Neural progenitor cell (in vitro differentiated cells): Measurements from ENCODE around the gene UBAP1L.

ENCODE experiments used
- EZH2 ChIP-seq: fragments of 200-600 bp; sonication (generic); IDR thresholded peaks from 2 replicates; pipeline ENCODE4 v1.6.1; 2017; ENCODE audit warnings: antibody characterized with exemption, mild to moderate bottlenecking, moderate library complexity
- EZH2phosphoT487 ChIP-seq: fragments of 200-600 bp; sonication (generic); IDR thresholded peaks from 2 replicates; pipeline ENCODE4 v1.6.1; 2017; ENCODE audit warnings: antibody characterized with exemption
- TF ChIP-seq, protein P1 (sequence below): fragments of 200-600 bp; sonication (generic); IDR thresholded peaks from 2 replicates; pipeline ENCODE4 v1.5.1; 2017; ENCODE audit warnings: antibody characterized with exemption, mild to moderate bottlenecking

DNA sequence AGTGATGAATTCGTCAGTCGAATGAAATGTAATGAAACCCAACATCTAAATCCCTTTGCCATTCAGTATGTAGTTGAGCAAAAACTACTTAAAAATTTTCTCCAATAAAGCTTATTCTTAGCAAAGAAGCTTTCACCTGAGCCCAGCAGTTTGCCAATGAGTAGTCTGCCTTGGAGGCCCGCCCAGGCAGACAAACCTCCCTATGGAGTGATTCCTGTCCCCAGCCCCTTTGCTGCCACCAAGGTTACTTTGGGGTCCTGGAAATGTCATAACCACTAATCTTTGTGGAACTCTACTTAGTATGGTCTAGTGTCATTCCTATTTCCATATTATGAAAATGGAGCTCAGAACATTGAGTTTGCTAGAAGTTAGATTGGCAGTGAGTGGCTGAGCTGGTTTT lies 12.1 kb downstream of the UBAP1L start:
- TF ChIP-seq, protein P1, sequence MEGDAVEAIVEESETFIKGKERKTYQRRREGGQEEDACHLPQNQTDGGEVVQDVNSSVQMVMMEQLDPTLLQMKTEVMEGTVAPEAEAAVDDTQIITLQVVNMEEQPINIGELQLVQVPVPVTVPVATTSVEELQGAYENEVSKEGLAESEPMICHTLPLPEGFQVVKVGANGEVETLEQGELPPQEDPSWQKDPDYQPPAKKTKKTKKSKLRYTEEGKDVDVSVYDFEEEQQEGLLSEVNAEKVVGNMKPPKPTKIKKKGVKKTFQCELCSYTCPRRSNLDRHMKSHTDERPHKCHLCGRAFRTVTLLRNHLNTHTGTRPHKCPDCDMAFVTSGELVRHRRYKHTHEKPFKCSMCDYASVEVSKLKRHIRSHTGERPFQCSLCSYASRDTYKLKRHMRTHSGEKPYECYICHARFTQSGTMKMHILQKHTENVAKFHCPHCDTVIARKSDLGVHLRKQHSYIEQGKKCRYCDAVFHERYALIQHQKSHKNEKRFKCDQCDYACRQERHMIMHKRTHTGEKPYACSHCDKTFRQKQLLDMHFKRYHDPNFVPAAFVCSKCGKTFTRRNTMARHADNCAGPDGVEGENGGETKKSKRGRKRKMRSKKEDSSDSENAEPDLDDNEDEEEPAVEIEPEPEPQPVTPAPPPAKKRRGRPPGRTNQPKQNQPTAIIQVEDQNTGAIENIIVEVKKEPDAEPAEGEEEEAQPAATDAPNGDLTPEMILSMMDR: no peak
- no peak for TF ChIP-seq EZH2
- TF ChIP-seq EZH2phosphoT487: no peak
